Hepatocyte (in vitro differentiated cells): ENCODE data around the gene CENPB. TPM values are rescaled to one million over a fixed set of nuclear protein-coding genes. Genes with fewer than 3 reads are reported as not detected.

ENCODE experiments used
- DNase-seq: peaks from one replicate; pipeline ENCODE4 v3.0.0-alpha.2; 2016; ENCODE audit warnings: low spot score
- H2AFZ ChIP-seq: fragments of 200-600 bp; sonication (generic); 2 replicates; pipeline ENCODE4 v1.6.0; 2016; ENCODE audit warnings: antibody characterized with exemption, mild to moderate bottlenecking
- H3K27ac ChIP-seq: fragments of 200-600 bp; sonication (generic); 2 replicates; pipeline ENCODE4 v1.5.1; 2016; ENCODE audit warnings: mild to moderate bottlenecking
- H3K27me3 ChIP-seq: fragments of 200-600 bp; sonication (generic); 2 replicates; pipeline ENCODE4 v1.6.1; 2016
- H3K36me3 ChIP-seq: fragments of 200-600 bp; sonication (generic); replicated peaks from 2 replicates; pipeline ENCODE4 v1.5.1; 2016; ENCODE audit warnings: low read depth; ENCODE audit not compliant: insufficient read depth
- H3K4me1 ChIP-seq: fragments of 200-600 bp; sonication (generic); 2 replicates; pipeline ENCODE4 v1.5.1; 2016; ENCODE audit warnings: mild to moderate bottlenecking, moderate library complexity; ENCODE audit not compliant: insufficient read depth
- H3K4me2 ChIP-seq: fragments of 200-600 bp; sonication (generic); 2 replicates; pipeline ENCODE4 v1.6.0; 2016
- H3K4me3 ChIP-seq: fragments of 200-600 bp; sonication (generic); 2 replicates; pipeline ENCODE4 v1.5.1; 2016; ENCODE audit warnings: mild to moderate bottlenecking
- H3K79me2 ChIP-seq: fragments of 200-600 bp; sonication (generic); 2 replicates; pipeline ENCODE4 v1.6.0; 2017; ENCODE audit warnings: mild to moderate bottlenecking
- H3K9me2 ChIP-seq: fragments of 200-600 bp; sonication (generic); replicated peaks from 2 replicates; pipeline ENCODE4 v1.6.0; 2017; ENCODE audit warnings: mild to moderate bottlenecking; ENCODE audit not compliant: insufficient read depth
- H3K9me3 ChIP-seq: fragments of 200-600 bp; sonication (generic); 2 replicates; pipeline ENCODE4 v1.5.1; 2016; ENCODE audit warnings: low read depth, mild to moderate bottlenecking
- H4K20me1 ChIP-seq: fragments of 200-600 bp; sonication (generic); 2 replicates; pipeline ENCODE4 v1.6.0; 2016; ENCODE audit warnings: mild to moderate bottlenecking; ENCODE audit not compliant: insufficient read depth, poor library complexity, severe bottlenecking
- EZH2 ChIP-seq: fragments of 200-600 bp; sonication (generic); IDR thresholded peaks from 2 replicates; pipeline ENCODE4 v1.6.1; 2016; ENCODE audit warnings: antibody characterized with exemption, mild to moderate bottlenecking, borderline replicate concordance
- EZH2phosphoT487 ChIP-seq: fragments of 200-600 bp; sonication (generic); IDR thresholded peaks from one replicate; pipeline ENCODE4 v1.6.1; 2018; ENCODE audit warnings: antibody characterized with exemption, mild to moderate bottlenecking, low read depth, moderate library complexity; ENCODE audit not compliant: unreplicated experiment, severe bottlenecking
- WGBS: methylation state at CpG from one replicate; pipeline ENCODE4 v1.1.6; 2016; ENCODE audit warnings: low lambda C conversion rate; ENCODE audit errors: missing lambda C conversion rate; 5-methylcytosine and 5-hydroxymethylcytosine counted together
- polyA plus RNA-seq: library from polyadenylated mRNA; unstranded; fragments of >200 nt; fragmentation: Nextera tagmentation; extraction: Ambion mirVana; gene quantifications from 2 replicates; pipeline ENCODE4 v1.2.1, GENCODE V29; 2016
- total RNA-seq: library from RNA; depleted of rRNA; stranded (reverse); fragments of >200 nt; gene quantifications from 2 replicates; pipeline ENCODE4 v1.2.3, GENCODE V29; 2014
- TF ChIP-seq, protein P1 (sequence below): fragments of 200-600 bp; sonication (generic); IDR thresholded peaks from 2 replicates; pipeline ENCODE4 v1.5.1; 2016; ENCODE audit warnings: antibody characterized with exemption, mild to moderate bottlenecking; ENCODE audit not compliant: poor library complexity

CENPB gene
- total and polyA plus RNA-seq, 2 experiments from 2014 or later, result 21.2 to 46.7 TPM

DNA sequence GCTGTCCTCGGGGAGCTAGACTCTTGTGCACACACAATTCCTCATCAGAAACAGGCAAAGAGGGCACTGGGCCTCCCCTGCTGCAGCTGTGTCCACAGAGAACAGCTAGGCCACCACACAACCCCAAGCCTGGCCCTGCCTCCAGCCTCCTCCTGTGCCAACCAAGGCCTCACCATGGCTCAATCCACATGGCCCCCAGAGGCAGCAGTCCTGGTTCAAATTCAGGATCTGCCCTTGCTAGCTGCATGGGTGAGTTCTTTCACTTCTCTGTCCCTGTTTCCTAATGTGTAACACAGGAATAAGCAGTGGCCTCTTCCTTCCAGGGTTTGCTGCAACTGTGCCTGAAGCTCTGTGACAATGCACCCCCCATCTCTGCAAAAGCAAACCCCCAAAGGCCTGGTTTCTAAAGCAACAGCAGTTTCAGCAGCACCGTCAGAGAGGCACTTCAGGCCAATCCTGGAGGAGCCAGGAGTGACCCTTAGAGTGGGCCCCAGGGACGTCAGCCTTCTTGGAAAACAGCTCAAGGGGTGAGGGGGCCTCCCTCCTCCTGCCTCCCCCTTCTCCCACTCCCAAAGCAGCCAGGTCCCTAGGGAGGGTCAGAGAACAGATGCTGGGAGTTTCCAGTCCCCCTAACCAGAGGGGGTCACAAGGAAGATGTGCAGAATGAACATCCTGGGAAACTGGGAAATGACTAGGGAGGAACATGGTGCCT is 21.2 kb downstream of the CENPB start:
- H3K4me2 ChIP-seq, result no peak overlapping the region
- no peaks in the 10 kb centered on the region for H3K36me3 ChIP-seq
- H3K27ac ChIP-seq, result no peak overlapping the region
- no peaks in the 10 kb centered on the region for H4K20me1 ChIP-seq
- no peak for DNase-seq
- H3K4me3 ChIP-seq, result no peak overlapping the region
- TF ChIP-seq, protein P1, sequence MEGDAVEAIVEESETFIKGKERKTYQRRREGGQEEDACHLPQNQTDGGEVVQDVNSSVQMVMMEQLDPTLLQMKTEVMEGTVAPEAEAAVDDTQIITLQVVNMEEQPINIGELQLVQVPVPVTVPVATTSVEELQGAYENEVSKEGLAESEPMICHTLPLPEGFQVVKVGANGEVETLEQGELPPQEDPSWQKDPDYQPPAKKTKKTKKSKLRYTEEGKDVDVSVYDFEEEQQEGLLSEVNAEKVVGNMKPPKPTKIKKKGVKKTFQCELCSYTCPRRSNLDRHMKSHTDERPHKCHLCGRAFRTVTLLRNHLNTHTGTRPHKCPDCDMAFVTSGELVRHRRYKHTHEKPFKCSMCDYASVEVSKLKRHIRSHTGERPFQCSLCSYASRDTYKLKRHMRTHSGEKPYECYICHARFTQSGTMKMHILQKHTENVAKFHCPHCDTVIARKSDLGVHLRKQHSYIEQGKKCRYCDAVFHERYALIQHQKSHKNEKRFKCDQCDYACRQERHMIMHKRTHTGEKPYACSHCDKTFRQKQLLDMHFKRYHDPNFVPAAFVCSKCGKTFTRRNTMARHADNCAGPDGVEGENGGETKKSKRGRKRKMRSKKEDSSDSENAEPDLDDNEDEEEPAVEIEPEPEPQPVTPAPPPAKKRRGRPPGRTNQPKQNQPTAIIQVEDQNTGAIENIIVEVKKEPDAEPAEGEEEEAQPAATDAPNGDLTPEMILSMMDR, result no peak
- TF ChIP-seq EZH2phosphoT487, result no peak
- TF ChIP-seq EZH2, result no peak
- peaks cover 13% of the 10 kb centered on the region for H3K4me1 ChIP-seq
- 95% methylated on average over 3 of the region's 3 CpGs for WGBS
- H3K79me2 ChIP-seq, result no peaks in the 10 kb centered on the region
- no peaks in the 10 kb centered on the region for H3K27me3 ChIP-seq
- no peaks in the 10 kb centered on the region for H3K9me2 ChIP-seq
- no peak overlapping the region for H2AFZ ChIP-seq
- H3K9me3 ChIP-seq, result no peaks in the 10 kb centered on the region

DNA sequence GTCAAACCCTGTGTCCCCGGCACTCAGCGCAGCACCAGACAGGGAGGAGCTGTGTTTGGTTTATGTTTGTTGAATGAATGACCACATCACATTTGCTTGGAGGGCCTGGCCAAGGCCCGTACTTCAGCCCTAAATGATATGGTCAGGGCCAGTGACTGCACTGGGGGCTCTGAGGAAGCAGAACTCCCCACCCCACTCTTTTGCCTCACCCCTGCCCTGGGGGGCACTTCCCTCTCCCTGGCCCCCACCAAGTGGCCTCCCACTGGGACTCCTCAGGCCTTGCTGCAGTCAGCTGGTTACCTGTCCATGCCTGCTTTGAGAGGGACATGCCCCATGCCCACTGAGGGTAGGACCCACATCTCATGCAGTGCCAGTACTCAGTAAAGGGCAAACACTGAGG is 21.9 kb downstream of the CENPB start:
- Histone ChIP-seq H3K4me2 (no peak overlapping the region), H3K9me3 (no peaks in the 10 kb centered on the region), H3K4me3 (no peak overlapping the region), H3K36me3 (no peaks in the 10 kb centered on the region), H3K27ac (no peak overlapping the region), H3K9me2 (no peaks in the 10 kb centered on the region), H3K4me1 (peaks cover 13% of the 10 kb centered on the region), H2AFZ (no peak overlapping the region), H4K20me1 (no peaks in the 10 kb centered on the region), H3K27me3 (no peaks in the 10 kb centered on the region), H3K79me2 (no peaks in the 10 kb centered on the region)
- WGBS, result 93% methylated on average over 3 of the region's 3 CpGs
- TF ChIP-seq, protein P1, result no peak
- no peak for TF ChIP-seq EZH2phosphoT487
- TF ChIP-seq EZH2, result no peak
- no peak for DNase-seq

DNA sequence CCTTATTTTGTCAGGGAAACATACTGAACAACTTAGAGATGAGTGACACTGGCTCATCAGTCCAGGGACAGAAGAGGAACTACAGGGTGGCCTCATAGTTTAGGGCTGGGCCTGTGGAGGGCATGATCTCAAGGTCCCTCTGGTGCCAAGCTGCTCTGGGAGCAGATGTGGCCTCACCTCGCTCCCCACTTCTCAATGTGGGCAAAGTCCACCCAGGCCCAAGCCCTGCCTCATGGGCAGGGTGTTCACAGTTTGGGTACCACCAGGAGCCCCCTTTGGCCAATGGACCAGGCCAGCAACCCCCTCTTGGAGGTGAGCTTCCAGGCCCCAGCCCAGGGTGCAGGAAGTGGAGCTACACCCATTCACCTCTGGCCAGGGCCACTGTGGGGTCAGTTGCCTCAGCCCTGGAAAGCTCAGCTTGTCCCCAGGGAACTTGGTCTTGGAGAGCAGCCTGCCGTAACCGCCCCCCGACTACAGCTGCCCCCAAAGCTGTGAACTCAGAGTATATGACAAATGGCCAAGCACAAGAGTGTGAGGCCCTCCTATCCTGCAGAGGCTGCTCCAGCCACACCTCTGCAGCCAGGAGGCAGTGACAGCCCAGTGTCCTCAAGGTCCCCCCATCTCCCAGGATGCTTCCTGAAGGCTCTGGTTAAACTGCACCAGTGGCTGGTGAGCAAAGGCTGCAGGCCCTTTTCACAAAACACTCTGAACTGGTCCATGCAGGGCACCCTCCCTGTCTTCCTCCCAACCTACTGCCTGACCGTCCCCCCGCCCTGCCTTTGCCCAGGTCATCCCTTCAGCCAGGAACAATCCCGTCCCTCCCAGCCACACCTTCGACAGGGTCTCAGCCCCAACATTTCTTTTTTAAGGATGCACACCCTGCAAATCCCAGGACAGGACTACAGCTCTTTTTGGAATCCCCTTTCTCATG is 22.6 kb downstream of the CENPB start:
- 94% methylated on average over 8 of the region's 8 CpGs for WGBS
- H3K4me3 ChIP-seq, result no peak overlapping the region
- TF ChIP-seq, protein P1, result no peak
- TF ChIP-seq EZH2phosphoT487, result no peak
- no peak for TF ChIP-seq EZH2
- H3K36me3 ChIP-seq, result no peaks in the 10 kb centered on the region
- no peaks in the 10 kb centered on the region for H3K9me2 ChIP-seq
- no peaks in the 10 kb centered on the region for H3K79me2 ChIP-seq
- H3K27me3 ChIP-seq, result no peaks in the 10 kb centered on the region
- H3K4me1 ChIP-seq, result peaks cover 10% of the 10 kb centered on the region
- no peak overlapping the region for H3K27ac ChIP-seq
- no peak for DNase-seq
- no peak overlapping the region for H3K4me2 ChIP-seq
- no peak overlapping the region for H2AFZ ChIP-seq
- no peaks in the 10 kb centered on the region for H4K20me1 ChIP-seq
- no peaks in the 10 kb centered on the region for H3K9me3 ChIP-seq
